Posterior vena cava (tissue), 2 donors: ENCODE data around the gene HERPUD1. TPM values are rescaled to one million over a fixed set of nuclear protein-coding genes. Genes with fewer than 3 reads are reported as not detected.

Source experiments
- DNase-seq: peaks from one replicate; pipeline ENCODE4 v3.0.0-alpha.2; 2020; ENCODE audit warnings: low spot score
- intact Hi-C, 2 donors: fragments of 100-400 bp; cut with DNase I; formaldehyde crosslinking; loops; one replicate each; pipeline versions ENCODE4 v1.14.1 to v1.14.2; 2022 to 2023
- total RNA-seq, 2 donors: library from RNA; stranded (reverse); fragmentation: NEBNext Ultra II Directional; extraction: Animal tissue kit (Norgen Biotek cat#: 25700); gene quantifications; one replicate each; pipeline ENCODE4 v1.2.1, GENCODE V29; 2021
- donor health status: DM: yes; HTN: yes; CAD: no.
- donor health status: DM: yes; HTN: yes; CAD: no.

Gene HERPUD1
- total RNA-seq, 2 donors from 2014 or later: 99.7 to 106 TPM

GRCh38 chr16:56909527-56909979 is 22.4 kb upstream of the HERPUD1 start:
- no peak for DNase-seq
- intact Hi-C loops: no loop called here

DNA sequence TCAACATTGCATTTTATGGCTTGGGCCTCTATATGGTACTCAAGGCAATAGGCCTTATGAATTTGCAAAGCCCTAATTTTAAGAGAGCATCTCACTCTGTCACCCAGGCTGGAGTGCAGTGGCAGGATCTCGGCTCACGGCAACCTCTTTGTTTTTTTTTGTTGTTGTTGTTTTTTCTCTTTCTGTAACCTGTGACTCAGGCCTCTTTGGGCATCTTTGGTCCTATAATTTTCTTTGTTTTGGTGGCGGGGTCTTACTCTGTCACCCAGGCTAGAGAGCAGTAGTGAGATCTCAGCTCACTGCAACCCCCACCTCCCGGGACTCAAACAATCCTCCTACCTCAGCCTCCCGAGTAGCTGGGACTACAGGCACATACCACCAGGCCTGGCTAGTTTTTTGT is 21.8 kb upstream of the HERPUD1 start:
- intact Hi-C loops: no loop called here
- DNase-seq: no peak

GRCh38 chr16:56910654-56911539 is 21.0 kb upstream of the HERPUD1 start:
- DNase-seq: no peak
- intact Hi-C loops: no loop called here

DNA sequence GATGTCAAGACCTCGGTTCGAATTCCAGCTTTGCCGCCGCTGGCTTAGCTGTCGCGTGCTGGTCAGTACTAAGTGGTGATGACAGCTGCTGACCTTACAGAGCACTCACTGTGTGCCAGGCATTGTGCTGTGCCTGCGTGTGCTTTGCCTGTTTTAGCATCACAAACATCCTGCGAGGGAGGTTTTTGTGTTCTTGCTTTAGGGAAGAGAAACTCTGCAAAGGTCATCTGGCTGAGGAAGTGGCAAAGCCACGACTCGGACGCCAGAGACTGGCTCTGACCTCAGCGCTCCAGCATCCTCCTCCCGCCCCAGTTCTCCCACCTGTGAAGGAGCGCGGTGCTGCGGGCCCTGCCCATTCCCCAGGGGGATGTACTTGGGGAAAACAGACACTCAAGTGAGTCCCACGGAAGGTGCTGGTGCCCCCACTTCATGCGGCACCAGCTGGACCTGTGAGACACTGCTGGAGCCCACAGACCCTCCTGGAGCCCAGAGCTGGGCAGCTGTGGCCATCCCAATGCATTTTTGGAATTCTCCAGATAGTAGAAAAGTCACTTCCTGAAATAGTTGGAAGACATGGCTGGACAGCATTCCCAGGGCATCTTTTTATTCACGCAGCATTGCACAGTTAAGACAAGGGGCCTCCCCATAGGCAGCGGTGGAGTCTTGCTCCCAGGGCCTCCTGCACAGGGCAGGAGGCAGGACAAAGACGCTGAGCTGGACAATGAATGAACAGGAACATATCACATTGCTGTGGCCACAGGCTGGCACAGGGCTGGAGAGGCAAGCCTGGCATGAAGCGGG is 20.0 kb upstream of the HERPUD1 start:
- DNase-seq: peak; percentile 85
- intact Hi-C loops: no loop called here

DNA sequence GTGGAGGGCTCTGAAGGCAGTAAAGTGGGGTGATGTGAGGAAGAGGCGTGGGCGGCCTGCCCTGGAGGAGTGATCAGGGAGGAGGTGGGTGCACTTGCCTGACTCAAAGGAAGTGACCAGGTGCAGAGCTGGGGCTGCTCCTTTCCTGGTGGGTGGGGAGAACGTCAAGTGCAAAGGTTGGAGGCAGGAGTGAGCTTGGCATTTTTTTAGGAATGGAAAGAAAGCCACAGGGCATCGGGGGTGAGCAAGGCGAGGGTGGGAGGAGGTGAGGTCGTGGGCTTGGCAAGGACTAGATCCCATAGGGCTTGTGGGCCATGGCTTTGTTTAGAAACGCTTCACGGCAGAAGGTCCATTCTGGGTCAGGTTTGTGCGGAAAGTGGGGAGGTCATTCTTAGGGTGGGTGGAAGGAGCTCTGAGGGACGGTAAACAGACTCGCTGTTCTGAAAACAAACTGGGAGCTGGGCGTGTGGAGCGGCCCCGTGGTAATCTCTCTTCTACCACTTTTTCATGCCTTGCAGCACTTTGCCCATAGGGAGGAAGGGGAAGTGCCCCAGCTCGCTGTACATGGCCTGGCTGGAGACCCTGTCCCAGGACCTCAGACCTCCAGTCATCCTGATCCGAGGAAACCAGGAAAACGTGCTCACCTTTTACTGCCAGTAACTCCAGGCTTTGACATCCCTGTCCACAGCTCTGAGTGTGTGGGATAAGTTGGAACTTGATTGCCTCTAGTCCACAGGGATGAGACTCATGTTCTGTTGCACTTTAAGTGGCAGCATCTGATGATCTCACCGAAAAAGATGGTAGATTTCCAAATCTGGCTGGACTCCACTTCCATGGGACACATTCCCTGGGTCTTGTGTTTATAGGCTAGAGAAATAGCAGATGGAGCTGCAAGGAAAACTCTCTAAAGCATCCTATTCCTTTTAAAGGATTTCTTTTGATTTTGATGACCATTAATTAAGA is 18.9 kb upstream of the HERPUD1 start:
- intact Hi-C loops: no loop called here
- DNase-seq: no peak

DNA sequence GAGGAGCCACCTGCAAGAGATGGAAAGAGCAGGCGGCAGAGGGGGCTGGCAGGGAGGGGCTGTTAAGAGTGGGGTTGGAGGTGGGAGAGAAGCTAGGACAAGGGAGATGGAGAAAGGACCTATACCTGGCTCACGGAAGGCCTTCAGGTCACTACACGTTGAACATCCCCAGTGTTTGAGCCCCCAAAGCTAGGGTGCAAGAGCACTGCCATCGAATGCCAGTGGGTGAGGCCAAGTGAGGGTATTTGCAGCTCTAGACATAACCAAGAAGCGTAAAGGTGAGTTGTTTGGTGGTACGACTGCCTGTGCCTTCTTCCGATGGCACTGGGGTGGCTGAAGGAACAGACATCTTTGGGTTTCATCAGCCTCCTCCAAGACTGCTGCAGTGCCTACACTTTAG is 17.0 kb upstream of the HERPUD1 start:
- intact Hi-C loops: no loop called here
- DNase-seq: peak; percentile 17

- DNase-seq: peak; percentile 80
- intact Hi-C loops: no loop called here
Measured at GRCh38 chr16:56915336-56916119, 16.4 kb upstream of the HERPUD1 start.

DNA sequence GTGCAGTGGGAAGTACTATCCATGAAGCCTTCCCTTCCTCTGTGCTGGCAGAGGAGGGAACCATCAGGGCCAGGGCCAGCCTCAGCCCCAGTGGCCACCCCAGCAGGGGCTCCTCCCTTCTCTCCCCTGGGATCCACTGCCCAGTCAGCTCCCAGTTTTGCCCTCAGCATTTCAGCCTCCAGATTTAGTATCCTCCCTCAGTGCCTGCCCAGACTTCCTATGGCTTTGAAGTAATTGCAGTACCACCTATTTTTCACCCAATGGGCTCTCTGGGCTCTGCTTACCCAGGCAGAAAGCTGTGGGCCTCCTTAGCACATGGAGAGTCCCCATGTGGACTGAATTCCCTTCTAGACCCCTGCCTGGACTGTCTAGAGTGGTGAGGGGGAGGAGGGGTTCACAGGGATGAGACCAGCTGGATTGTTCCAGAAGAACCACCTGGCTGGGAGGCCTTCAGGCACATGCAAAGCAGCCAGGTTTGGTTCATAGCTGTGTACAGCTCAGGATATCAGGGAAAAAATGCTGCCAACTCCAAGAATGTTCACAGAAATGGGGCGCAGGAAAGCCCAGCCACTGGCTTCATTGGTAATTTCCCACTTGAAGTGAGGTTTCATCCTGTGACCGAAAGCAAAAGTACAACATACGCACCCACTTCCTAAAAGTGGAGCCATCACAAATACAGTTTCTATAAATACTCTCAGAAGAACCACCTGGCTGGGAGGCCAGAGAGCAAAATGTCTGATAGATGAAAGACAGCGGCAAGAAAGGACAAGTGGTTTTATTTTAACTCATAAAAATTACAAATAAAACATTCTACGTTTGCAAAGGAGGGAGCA is 15.2 kb upstream of the HERPUD1 start:
- intact Hi-C loops: no loop called here
- peak; percentile 64 for DNase-seq

DNA sequence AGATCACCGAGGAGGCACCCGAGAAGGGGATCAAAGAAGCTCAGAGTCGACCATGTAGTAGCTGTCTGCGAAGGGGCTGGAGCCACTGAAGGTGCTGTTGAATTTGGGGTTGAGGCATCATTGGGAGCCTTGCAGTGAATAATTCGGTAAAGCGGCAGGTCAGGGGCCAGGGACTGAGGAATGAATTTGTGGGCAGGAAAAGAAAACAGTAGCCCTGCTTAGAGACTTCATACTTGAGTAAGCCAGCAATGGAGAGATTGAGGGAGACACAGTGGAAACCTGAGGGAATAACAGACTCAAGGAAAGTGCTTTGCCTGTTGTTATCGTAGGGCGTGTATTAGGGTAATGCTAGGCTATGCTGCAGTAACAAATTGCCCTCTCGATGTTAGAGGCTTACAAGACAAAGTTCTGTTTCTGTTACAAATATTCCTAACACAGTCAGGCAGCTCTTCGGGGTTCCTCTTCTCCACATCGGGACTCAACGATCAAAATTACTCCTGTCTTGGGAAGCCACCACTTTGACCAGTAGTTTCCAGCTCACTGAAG is 13.4 kb upstream of the HERPUD1 start:
- peak; percentile 16 for DNase-seq
- intact Hi-C loops: no loop called here

DNA sequence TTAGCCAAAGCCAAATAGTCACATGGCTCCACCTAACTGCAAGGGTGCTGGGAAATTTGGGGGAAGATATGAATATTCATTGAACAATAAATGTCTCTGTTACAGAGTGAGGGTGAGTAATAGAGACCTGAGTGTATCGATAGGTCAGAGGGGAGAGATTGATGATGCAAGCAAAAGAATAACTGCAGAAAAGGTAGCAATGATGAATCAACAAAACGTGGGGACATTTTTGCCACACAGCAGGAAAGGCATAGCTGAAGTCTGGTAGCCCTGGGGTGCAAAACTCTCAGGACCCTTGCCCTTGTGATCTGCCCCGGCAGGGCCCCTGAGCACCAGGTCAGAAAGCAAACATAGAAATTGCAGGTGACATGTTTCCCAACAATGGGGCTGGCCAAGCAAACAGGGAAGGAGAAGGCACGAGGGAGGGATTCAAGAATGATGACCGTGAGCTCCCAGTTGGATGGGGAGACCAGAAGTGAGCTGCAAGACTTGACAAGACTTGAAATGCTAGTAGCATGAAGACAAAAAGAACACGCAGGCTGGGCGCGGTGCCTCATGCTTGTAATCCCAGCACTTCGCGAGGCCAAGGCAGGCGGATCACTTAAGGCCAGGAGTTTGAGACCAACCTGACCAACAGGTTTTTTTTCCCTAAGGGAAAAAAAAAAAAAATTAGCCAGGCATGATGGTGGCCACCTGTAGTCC is 12.7 kb upstream of the HERPUD1 start:
- intact Hi-C loops: no loop called here
- peak; percentile 25 for DNase-seq

- intact Hi-C loops: no loop called here
- DNase-seq: peak; percentile 14
Measured at GRCh38 chr16:56921571-56921970, 10.4 kb upstream of the HERPUD1 start.

DNA sequence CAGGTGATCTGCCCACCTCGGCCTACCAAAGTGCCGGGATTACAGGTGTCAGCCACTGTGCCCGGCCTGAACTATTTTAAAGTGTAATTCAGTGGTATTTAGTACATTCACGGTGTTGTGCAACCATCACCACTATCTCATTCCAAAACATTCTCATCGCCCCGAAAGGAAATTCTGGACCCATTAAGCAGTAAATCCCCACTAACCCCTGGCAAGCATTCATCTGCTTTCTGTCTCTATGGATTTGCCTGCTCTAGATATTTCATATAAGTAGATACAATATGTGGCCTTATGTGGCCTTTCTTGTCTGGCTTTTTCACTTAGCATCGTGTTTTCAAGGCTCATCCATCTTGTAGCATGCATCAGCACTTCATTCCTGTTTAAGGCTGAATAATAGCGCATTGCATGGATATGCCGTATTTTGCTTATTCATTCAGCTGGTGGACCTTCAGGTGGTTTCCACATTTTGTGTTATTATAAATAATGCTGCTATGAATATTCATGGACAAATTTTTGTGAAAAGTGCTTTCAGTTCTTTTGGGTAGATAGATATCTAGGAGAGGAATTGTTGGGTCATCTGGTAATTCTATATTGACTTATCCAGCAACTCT is 8.4 kb upstream of the HERPUD1 start:
- intact Hi-C loops: no loop called here

GRCh38 chr16:56927471-56927870 is 4.5 kb upstream of the HERPUD1 start:
- no peak for DNase-seq
- intact Hi-C loops: no loop called here

More for the DNA sequence above, 8.4 kb upstream of the HERPUD1 start:
- peak; percentile 11 for DNase-seq

DNA sequence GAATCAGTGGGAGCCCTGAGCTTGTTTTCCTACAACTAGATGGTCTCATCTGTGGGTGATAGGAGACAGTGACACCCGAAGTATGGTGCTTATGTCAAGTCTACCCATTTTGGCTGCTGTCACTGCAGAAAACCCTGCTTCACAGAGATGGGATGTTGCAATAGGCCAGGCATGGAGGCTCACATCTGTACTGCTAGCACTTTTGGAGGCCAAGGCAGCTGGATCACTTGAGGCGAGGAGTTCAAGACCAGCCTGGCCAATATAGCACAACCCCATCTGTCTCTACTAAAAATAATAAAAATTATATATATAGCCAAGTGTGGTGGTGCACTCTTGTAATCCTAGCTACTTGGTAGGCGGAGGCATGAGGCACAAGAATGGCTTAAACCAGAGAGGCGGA is 2.3 kb upstream of the HERPUD1 start:
- intact Hi-C loops: no loop called here
- no peak for DNase-seq

DNA sequence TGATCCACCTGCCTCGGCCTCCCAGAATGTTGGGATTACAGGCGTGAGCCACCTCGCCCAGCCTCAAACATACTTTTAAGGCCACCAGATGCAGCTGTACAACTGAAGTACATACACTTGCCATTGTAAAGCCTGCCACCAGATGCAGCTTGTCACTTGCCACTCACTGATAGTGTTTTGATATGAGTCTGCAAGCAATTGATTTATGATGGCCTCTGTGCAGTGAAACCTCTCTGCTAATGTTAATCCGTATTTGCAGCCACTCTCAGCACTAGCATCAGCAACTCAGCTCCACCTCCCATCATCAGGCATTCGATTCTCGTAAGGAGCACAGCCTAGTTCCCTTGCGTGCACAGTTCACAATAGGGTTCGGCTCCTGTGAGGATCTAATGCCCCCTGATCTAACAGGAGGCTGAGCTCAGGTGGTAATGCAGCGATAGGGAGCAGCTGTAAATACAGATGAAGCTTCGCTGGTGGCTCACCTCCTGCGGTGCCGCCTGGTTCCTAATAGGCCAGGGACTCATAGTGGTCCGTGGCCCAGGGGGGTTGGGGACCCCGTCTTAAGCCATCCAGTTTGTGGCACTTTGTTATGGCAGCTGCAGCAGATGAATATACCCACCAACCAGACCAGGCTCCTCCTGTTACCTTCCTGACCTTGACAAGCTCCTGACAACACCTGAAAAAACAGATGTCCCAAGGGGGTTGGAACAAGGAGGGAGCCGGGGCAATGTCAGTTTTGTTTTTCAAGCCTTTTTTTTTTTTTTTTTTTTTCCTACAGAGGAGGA is 1.3 kb upstream of the HERPUD1 start:
- intact Hi-C loops: no loop called here
- DNase-seq: peak; percentile 51
